ENCODE data around the gene PEX14.

The PEX14 gene

GRCh38 chr1:10674222-10674621, 199.5 kb downstream of the PEX14 start:
- no CpG with 5 or more reads among the region's 16 CpGs for WGBS (ENCODE audit: insufficient coverage, insufficient read length)
- no peak for DNase-seq (ENCODE audit: low read depth, low spot score)
- no peaks in the 10 kb centered on the region for H3K9me3 ChIP-seq (ENCODE audit: control insufficient read depth, insufficient read depth, low read length)
- H3K4me1 ChIP-seq (ENCODE audit: control insufficient read depth, insufficient read depth, low read length) = peaks cover 9% of the 10 kb centered on the region
- no peak overlapping the region for H3K4me3 ChIP-seq (ENCODE audit: low read length)
- H3K27ac ChIP-seq (ENCODE audit: low read length) = no peak overlapping the region
- H3K36me3 ChIP-seq (ENCODE audit: control insufficient read depth, insufficient read depth, low read length) = no peaks in the 10 kb centered on the region
- no peaks in the 10 kb centered on the region for H3K27me3 ChIP-seq (ENCODE audit: control insufficient read depth, insufficient read depth, low read length)

- DNase-seq (ENCODE audit: low read depth, low spot score) = no peak
- no peaks in the 10 kb centered on the region for H3K27me3 ChIP-seq (ENCODE audit: control insufficient read depth, insufficient read depth, low read length)
- no peaks in the 10 kb centered on the region for H3K9me3 ChIP-seq (ENCODE audit: control insufficient read depth, insufficient read depth, low read length)
- H3K4me1 ChIP-seq (ENCODE audit: control insufficient read depth, insufficient read depth, low read length) = peaks cover 12% of the 10 kb centered on the region
- no peak overlapping the region for H3K27ac ChIP-seq (ENCODE audit: low read length)
- no CpG with 5 or more reads among the region's 29 CpGs for WGBS (ENCODE audit: insufficient coverage, insufficient read length)
- no peak overlapping the region for H3K4me3 ChIP-seq (ENCODE audit: low read length)
- H3K36me3 ChIP-seq (ENCODE audit: control insufficient read depth, insufficient read depth, low read length) = no peaks in the 10 kb centered on the region
Observed at GRCh38 chr1:10674700-10675609, 200.2 kb downstream of the PEX14 start.

- Histone ChIP-seq H3K9me3 (ENCODE audit: control insufficient read depth, insufficient read depth, low read length) (no peaks in the 10 kb centered on the region), H3K4me3 (ENCODE audit: low read length) (no peak overlapping the region), H3K4me1 (ENCODE audit: control insufficient read depth, insufficient read depth, low read length) (peaks cover 12% of the 10 kb centered on the region), H3K36me3 (ENCODE audit: control insufficient read depth, insufficient read depth, low read length) (no peaks in the 10 kb centered on the region), H3K27me3 (ENCODE audit: control insufficient read depth, insufficient read depth, low read length) (no peaks in the 10 kb centered on the region), H3K27ac (ENCODE audit: low read length) (no peak overlapping the region)
- no peak for DNase-seq (ENCODE audit: low read depth, low spot score)
- WGBS (ENCODE audit: insufficient coverage, insufficient read length) = no CpG with 5 or more reads among the region's 5 CpGs
Observed at GRCh38 chr1:10675813-10676212, 201.1 kb downstream of the PEX14 start.

GRCh38 chr1:10676963-10677362, 202.2 kb downstream of the PEX14 start:
- H3K27me3 ChIP-seq (ENCODE audit: control insufficient read depth, insufficient read depth, low read length) = no peaks in the 10 kb centered on the region
- WGBS (ENCODE audit: insufficient coverage, insufficient read length) = no CpG with 5 or more reads among the region's 13 CpGs
- H3K27ac ChIP-seq (ENCODE audit: low read length) = no peak overlapping the region
- no peaks in the 10 kb centered on the region for H3K36me3 ChIP-seq (ENCODE audit: control insufficient read depth, insufficient read depth, low read length)
- no peak overlapping the region for H3K4me3 ChIP-seq (ENCODE audit: low read length)
- no peaks in the 10 kb centered on the region for H3K9me3 ChIP-seq (ENCODE audit: control insufficient read depth, insufficient read depth, low read length)
- H3K4me1 ChIP-seq (ENCODE audit: control insufficient read depth, insufficient read depth, low read length) = peaks cover 13% of the 10 kb centered on the region
- no peak for DNase-seq (ENCODE audit: low read depth, low spot score)

- Histone ChIP-seq H3K27me3 (ENCODE audit: control insufficient read depth, insufficient read depth, low read length) (no peaks in the 10 kb centered on the region), H3K9me3 (ENCODE audit: control insufficient read depth, insufficient read depth, low read length) (no peaks in the 10 kb centered on the region), H3K36me3 (ENCODE audit: control insufficient read depth, insufficient read depth, low read length) (no peaks in the 10 kb centered on the region), H3K27ac (ENCODE audit: low read length) (no peak overlapping the region), H3K4me1 (ENCODE audit: control insufficient read depth, insufficient read depth, low read length) (peaks cover 15% of the 10 kb centered on the region), H3K4me3 (ENCODE audit: low read length) (no peak overlapping the region)
- no peak for DNase-seq (ENCODE audit: low read depth, low spot score)
- WGBS (ENCODE audit: insufficient coverage, insufficient read length) = no CpG with 5 or more reads among the region's 27 CpGs
Observed at GRCh38 chr1:10677491-10678391, 203.0 kb downstream of the PEX14 start.

- no peaks in the 10 kb centered on the region for H3K36me3 ChIP-seq (ENCODE audit: control insufficient read depth, insufficient read depth, low read length)
- peaks cover 19% of the 10 kb centered on the region for H3K4me1 ChIP-seq (ENCODE audit: control insufficient read depth, insufficient read depth, low read length)
- H3K9me3 ChIP-seq (ENCODE audit: control insufficient read depth, insufficient read depth, low read length) = no peaks in the 10 kb centered on the region
- DNase-seq (ENCODE audit: low read depth, low spot score) = no peak
- no peaks in the 10 kb centered on the region for H3K27me3 ChIP-seq (ENCODE audit: control insufficient read depth, insufficient read depth, low read length)
- no CpG with 5 or more reads among the region's 23 CpGs for WGBS (ENCODE audit: insufficient coverage, insufficient read length)
- H3K4me3 ChIP-seq (ENCODE audit: low read length) = no peak overlapping the region
- H3K27ac ChIP-seq (ENCODE audit: low read length) = no peak overlapping the region
Observed at GRCh38 chr1:10678402-10678801, 203.7 kb downstream of the PEX14 start.

GRCh38 chr1:10678852-10679251, 204.1 kb downstream of the PEX14 start:
- H3K27me3 ChIP-seq (ENCODE audit: control insufficient read depth, insufficient read depth, low read length) = no peaks in the 10 kb centered on the region
- no CpG with 5 or more reads among the region's 11 CpGs for WGBS (ENCODE audit: insufficient coverage, insufficient read length)
- no peaks in the 10 kb centered on the region for H3K36me3 ChIP-seq (ENCODE audit: control insufficient read depth, insufficient read depth, low read length)
- H3K27ac ChIP-seq (ENCODE audit: low read length) = no peak overlapping the region
- peaks cover 19% of the 10 kb centered on the region for H3K4me1 ChIP-seq (ENCODE audit: control insufficient read depth, insufficient read depth, low read length)
- H3K9me3 ChIP-seq (ENCODE audit: control insufficient read depth, insufficient read depth, low read length) = no peaks in the 10 kb centered on the region
- no peak overlapping the region for H3K4me3 ChIP-seq (ENCODE audit: low read length)
- no peak for DNase-seq (ENCODE audit: low read depth, low spot score)

GRCh38 chr1:10679496-10680220, 204.9 kb downstream of the PEX14 start:
- peaks cover 19% of the 10 kb centered on the region for H3K4me1 ChIP-seq (ENCODE audit: control insufficient read depth, insufficient read depth, low read length)
- no peak overlapping the region for H3K4me3 ChIP-seq (ENCODE audit: low read length)
- no peak overlapping the region for H3K27ac ChIP-seq (ENCODE audit: low read length)
- no peaks in the 10 kb centered on the region for H3K36me3 ChIP-seq (ENCODE audit: control insufficient read depth, insufficient read depth, low read length)
- no peaks in the 10 kb centered on the region for H3K27me3 ChIP-seq (ENCODE audit: control insufficient read depth, insufficient read depth, low read length)
- peak; percentile 75 for DNase-seq (ENCODE audit: low read depth, low spot score)
- WGBS (ENCODE audit: insufficient coverage, insufficient read length) = no CpG with 5 or more reads among the region's 9 CpGs
- no peaks in the 10 kb centered on the region for H3K9me3 ChIP-seq (ENCODE audit: control insufficient read depth, insufficient read depth, low read length)
